SK-N-MC (cell line): ENCODE measurements around the gene ADAMTS10.

ENCODE experiments used
- EZH2 ChIP-seq: fragments of 200-600 bp; sonication (generic); IDR thresholded peaks from one replicate; pipeline ENCODE4 v1.6.1; 2017; ENCODE audit warnings: antibody characterized with exemption
- POLR2AphosphoS5 ChIP-seq: IDR thresholded peaks from 2 replicates; pipeline ENCODE4 v1.6.1; 2012; ENCODE audit warnings: mild to moderate bottlenecking, low read depth, low read length, borderline replicate concordance

- TF ChIP-seq EZH2 = no peak
- no peak for TF ChIP-seq POLR2AphosphoS5
Observed at GRCh38 chr19:8629184-8629583, 18.7 kb upstream of the ADAMTS10 start.
